ENCODE results near the gene STIM2.
"Not testable (repeated sequence)": the region's sequence is repeated elsewhere in the genome, so short reads cannot be mapped to it uniquely, and the experiment has no call there.

STIM2 gene

DNA sequence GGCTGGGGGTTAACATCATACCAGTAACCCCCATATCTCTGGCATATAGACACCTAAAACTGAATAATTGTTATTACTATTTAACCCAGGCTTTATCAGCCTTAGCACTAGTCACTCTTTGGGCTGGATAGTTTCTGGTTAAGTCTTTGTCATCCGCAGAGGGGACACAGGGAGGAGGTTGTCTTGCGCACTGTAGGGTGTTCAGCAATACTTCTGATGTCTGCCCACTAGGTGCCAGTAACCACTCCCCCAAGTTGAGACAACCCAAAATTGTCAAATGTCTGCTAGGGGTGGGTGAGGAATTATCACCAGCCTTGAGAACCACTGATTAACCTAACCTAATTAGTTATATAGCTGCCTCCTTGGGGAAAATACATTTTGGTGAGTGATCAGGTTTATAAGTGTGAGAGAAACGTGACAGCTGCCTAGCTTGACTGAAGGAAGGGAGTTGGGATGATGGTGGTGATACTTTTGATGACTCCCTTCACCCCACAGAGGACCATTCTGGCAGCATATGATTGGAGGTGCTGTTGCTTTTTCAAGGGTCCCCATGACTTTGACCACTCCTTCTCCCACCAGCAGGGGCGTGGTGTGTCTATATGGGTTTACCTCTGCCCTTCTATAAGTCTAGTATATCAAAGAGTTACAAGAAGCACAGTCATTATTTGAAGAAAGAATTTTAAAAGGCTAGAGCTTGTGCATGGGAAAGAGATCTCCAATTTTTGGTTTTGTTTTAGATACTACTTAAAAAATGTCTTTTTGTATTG, 140.9 kb downstream of the STIM2 start:
- DNase-seq (ENCODE audit: low spot score): no peak

DNA sequence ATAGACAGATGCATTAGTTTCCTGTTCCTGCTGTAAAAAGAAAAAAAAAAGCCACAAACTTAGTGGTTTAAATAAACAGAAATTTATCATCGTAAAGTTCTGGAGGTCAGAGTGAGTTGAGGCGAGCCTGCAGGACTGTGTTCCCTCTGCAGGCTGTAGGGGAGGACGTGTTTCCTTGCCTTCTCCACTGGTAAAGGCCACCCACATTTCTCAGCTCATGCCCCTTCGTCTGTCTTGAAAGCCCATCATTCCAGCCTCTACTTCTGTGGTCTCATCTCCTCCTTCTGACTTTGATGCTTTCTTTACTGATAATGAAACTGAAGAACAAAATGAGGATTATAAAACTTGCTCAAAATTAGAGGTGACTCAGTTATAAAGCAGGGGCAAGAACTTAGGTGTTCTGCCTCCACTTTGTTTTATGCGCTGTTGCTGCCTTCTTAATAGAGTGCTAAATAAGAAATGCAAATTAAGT, 143.0 kb downstream of the STIM2 start:
- peak; percentile 10 for DNase-seq (ENCODE audit: low spot score)

DNA sequence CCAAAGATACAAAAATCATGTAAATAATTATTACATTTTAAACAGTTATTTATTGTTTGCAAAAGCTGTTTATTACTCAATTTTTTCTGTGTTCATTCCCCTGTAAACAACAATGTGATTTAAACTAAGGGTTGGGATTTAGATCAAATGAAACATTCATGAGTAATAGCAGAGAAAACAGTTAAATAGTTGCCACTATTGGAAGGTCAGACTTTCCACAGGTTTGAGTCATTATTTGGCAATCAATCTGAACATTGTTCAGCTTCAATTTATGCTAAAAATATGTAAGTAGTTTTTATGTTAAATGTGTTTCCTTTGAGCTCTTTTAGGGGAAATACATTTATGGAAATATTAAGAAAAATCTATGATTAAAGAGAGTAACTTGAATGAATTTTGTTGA, 144.9 kb downstream of the STIM2 start:
- peak; percentile 56 for DNase-seq (ENCODE audit: low spot score)

DNA sequence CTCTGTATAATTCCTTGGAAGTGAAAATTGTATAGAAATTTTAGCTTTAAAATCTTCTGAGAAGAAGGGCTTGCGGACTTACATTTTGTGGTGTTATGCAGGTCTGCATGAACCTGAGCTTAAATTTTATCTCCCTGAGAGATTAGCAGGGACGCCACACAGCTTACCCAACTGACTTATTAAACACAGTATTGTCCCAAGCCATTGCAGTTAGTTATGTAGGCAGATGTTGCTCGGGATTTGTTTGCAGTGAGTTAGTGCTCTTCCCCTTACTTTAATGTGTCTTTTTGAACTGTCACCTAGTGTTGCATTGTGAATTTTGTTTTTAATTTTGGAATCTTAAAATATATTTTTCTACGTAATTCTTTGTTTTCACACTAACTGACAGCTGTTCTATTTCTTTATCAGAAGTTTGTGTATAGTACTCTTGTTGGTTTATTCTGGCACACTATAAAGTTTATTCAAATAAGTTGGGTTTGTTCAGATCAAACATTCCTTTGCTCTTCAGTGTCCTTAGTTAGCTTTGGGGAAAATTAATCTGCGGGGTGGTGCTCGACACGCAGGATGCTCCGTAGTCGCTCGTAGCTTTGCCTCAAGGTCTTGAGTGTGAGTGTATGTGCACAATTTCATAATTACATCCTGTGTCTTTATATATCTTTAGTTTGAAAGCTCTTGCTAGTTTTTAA, 145.4 kb downstream of the STIM2 start:
- no peak for DNase-seq (ENCODE audit: low spot score)

DNA sequence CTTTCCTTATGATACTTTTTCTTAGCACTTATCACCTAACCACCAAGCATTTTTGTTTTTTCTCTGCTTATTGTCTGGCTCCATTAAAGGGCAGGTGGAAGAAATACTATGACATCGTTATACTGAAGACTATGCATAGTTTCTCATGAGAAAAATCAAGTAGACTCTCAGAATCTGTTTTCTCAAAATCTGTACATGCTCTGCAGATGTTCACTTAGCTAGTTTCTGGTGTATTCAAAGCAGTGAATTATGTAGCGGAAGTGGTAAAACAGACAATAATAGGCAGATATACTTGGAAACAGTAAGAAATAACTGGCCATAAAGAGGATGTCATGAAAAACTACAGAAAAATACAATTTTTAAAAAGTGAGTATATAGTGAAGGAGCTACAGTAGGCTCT, 146.0 kb downstream of the STIM2 start:
- DNase-seq (ENCODE audit: low spot score): no peak

DNA sequence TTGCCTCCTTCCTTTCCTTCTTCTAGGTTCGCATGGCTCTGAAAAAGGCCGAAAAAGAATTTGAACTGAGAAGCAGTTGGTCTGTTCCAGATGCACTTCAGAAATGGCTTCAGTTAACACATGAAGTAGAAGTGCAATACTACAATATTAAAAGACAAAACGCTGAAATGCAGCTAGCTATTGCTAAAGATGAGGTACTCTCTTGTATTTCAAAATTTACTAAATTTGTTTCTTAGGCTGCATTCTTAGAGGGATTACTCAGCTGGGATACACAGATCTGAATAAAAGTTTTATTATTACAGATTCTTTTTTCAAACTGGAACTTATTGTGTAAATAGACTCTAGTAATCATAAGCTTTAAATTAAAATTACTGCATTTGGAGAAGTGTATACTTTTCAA, 146.9 kb downstream of the STIM2 start:
- DNase-seq (ENCODE audit: low spot score): peak; percentile 27

DNA sequence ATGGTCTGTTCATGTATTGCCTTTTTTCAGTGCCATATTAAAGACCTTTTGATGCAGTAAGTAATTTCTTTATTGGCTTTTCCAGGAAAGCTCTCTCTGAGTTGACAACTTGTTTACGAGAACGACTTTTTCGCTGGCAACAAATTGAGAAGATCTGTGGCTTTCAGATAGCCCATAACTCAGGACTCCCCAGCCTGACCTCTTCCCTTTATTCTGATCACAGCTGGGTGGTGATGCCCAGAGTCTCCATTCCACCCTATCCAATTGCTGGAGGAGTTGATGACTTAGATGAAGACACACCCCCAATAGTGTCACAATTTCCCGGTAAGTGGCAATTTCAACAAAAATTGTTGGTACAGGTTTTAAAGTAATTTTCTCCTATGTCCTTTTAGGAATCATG, 148.0 kb downstream of the STIM2 start:
- no peak for DNase-seq (ENCODE audit: low spot score)

DNA sequence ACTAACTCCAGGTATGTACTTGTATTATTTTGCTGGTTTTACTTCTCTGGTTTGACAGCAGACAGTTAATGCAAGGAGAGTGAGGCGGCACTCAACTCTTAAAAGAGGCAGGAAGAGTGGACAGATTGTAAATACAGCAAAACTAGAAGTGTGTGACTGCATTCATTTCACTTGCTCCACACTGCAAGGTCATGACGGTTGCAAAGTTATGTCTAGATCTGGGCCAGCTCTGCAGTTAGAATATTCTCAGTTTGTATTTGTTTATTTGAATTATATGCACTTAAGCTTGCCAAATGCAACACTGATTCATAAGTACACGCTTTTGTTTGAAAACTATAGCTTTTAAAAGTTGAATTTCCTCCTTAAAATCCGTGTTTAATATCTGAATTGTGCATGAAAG, 148.9 kb downstream of the STIM2 start:
- DNase-seq (ENCODE audit: low spot score): no peak

DNA sequence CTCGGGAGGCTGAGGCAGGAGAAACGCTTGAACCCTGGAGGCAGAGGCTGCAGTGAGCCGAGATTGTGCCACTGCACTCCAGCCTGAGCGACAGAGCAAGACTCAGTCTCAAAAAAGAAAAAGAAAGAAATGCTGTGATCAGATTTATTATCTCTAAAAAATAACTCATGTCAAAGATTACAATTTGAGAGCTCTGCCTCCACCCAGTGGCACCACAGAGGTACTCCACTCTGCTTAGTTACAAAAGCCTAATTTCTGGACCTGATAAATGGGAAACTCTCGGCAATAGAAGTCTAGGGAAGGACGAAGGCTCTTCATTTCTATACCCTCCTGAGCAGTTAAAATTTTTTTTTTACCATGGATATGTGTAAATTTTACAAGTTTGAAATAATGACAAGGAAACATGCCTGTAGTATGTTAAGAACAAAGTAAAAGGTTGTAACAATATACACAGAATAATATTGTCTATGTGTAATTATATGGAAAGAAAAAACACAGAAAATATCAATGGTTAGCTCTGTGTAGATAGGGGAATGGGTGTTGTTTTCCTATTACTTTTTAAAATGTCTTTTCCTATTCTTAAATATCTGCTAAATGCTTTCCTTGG, 149.8 kb downstream of the STIM2 start:
- peak; percentile 58 for DNase-seq (ENCODE audit: low spot score)

DNA sequence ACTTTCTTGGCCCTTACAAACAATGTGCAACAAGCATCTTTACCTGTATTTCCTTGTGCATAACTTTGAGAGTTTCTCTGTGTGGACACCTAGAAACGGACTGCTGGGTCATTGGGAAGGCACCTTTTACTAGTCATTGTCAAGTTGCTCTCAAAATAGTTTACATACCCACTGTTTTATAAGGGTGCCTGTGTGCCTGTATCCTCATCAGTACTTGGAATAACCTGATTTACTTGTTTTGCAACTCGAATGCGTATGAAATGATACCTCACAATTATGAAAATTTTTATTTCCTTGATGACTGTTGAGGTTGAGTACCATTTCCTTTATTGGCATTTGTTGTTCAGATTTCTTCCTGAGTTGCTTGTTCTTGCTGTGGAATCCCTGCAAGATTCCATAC, 150.8 kb downstream of the STIM2 start:
- no peak for DNase-seq (ENCODE audit: low spot score)

DNA sequence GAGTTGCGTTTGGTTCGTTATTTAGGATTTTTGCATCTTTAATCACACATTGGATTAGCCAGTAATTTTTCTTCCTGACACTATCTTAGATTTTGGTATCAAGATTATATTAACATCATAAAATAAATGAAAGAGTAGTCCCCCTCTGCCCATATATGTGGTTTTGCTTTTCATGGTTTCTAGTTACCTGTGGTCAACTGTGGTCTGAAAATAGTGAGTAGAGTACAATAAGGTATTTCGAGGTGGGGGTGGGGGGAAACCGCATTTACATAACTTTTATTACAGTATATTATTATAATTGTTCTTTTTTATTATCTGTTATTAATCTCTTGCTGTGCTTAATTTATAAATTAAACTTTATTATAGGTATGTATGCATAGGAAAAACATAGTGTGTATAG, 152.4 kb downstream of the STIM2 start:
- no peak for DNase-seq (ENCODE audit: low spot score)

DNA sequence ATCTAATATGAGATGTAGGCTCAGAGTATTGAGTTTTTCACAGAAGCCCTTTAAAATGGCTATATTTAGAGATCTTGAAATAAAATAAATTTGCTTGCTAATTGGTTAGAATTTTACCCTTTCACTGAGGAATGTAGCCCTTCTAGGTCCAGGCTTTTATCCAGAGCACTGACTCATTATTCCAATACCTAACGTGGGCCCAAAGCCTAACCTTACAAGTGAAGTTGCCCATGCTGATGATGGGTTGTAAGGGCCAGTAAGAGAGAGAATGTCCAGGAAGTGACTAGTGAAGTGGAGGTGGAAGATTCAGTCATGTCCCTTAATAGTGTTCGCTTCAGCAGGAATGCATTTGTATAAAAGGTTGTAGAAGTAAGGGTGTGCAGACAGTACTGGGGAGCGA, 155.9 kb downstream of the STIM2 start:
- DNase-seq (ENCODE audit: low spot score): peak; percentile 10

DNA sequence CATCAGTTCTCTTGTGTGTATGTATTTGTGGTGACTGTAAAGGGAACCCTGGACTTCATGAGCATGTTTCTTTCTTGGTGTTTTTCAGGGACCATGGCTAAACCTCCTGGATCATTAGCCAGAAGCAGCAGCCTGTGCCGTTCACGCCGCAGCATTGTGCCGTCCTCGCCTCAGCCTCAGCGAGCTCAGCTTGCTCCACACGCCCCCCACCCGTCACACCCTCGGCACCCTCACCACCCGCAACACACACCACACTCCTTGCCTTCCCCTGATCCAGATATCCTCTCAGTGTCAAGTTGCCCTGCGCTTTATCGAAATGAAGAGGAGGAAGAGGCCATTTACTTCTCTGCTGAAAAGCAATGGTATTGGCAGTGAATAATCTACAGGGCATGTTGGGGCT, 157.0 kb downstream of the STIM2 start:
- DNase-seq (ENCODE audit: low spot score): no peak

DNA sequence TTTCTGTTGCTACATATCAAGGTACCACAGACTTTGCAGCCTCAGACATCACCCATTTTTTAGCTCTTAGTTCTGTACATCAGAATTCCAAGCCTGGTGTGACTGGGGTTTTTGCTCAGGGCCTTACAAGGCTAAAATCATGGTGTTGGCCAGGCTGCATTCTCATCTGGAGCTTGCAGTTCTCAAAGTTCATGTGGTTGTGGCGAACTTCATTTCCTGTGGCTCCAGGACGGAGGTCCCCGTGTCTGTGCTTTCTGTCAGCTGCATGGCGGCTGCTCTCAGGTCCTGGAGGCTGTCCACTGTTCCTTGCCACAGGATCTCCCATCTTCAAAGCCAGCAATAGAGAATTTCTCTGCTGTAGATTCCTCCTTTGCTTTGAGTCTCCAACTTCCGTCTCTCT, 157.4 kb downstream of the STIM2 start:
- no peak for DNase-seq (ENCODE audit: low spot score)

DNA sequence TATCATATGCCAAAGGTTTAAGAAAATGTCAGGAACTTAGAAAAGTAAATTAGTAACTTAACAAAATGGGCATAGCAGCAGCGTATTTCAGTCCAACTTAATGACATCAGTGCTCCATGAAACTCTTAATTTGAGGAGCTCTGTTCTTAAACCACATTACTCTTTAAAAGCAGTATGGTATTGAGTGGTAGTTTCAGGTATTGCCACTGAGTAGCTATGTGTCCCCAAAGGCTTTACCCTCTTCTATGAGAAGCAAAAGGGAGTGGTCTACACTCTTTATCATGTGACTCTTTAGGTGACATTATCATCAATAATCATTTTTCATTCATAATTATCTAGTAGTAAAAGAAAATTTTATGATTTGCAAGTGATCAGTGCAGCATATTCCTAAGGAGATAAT, 158.3 kb downstream of the STIM2 start:
- no peak for DNase-seq (ENCODE audit: low spot score)

DNA sequence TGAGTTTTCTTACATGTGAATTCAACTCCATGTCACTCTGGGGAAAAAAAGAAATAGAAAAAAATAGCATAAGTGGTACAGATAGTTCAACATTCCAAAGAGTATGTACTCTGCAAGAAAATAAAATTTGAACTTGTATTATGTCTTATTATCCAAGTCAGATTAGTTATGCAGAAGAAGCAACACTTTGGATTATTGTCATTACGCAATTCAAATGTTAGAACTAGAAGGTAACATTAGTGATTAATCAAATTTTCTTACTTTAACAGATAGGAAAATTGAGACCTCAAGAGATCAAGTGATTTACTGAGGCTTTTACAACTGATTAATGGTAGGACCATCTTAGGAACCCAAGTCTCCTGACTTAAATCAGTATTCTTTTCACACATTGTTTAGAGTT, 159.1 kb downstream of the STIM2 start:
- no peak for DNase-seq (ENCODE audit: low spot score)

DNA sequence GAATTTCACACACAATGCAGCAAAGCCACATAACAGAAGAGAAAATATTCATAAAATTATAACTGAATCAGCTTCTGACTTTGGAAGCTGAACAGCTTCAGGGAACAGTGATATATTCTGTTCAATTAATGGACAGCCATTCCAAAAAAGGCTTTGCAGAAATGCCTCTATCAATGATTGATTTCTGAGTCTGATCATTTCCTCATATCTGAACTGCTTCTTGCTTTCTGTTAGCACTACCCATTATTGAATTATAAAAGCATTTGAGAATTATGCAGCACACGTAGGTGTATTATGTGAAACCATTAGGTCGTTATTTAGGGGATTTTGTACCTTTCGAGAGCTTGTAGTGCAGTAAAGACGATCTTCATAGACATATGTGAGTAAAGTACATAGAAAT, 159.6 kb downstream of the STIM2 start:
- no peak for DNase-seq (ENCODE audit: low spot score)

DNA sequence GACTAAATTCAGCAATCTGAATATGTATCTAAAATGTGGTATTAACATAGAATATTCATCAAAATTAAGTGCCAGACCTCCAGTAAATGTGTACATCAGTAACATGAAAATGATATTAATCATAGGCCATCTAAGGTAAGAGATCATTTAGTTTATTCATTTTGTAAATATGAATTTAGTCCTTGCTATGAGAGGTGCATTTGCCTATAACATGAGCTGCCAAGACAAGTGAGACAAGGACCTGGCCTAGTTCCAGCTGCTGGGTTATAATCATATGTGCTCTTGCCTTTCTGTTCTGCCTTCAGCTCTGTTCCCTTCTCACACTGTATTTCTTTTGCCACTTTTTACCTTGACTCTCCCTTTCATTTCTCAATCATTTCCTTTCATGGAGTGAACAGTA, 160.0 kb downstream of the STIM2 start:
- no peak for DNase-seq (ENCODE audit: low spot score)

DNA sequence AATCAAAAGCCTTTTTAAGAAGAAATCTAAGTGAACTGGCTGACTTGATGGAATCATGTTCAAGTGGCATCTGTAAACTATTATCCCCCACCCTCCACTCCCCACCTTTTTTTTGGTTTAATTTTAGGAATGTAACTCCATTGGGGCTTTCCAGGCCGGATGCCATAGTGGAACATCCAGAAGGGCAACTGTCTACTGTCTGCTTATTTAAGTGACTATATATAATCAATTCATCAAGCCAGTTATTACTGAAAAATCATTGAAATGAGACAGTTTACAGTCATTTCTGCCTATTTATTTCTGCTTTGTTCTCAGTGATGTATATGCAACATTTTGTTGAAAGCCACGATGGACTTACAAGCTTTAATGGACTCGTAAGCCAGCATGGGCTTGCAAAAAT, 162.3 kb downstream of the STIM2 start:
- DNase-seq (ENCODE audit: low spot score): no peak

DNA sequence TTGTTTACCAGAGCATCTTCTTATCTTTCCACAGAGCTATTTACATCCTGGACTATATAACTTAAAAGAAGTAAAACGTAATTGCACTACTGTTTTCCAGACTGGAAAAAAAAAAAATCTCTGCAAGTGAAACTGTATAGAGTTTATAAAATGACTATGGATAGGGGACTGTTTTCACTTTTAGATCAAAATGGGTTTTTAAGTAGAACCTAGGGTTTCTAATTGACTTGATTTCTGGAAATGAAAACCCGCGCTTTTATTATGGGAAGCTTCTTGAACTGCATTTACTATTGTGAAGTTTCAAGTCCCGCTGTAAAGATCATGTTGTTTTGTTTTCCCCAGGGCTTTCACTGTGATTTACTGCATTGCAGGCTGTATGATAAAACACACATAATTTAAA, 162.7 kb downstream of the STIM2 start:
- no peak for DNase-seq (ENCODE audit: low spot score)

DNA sequence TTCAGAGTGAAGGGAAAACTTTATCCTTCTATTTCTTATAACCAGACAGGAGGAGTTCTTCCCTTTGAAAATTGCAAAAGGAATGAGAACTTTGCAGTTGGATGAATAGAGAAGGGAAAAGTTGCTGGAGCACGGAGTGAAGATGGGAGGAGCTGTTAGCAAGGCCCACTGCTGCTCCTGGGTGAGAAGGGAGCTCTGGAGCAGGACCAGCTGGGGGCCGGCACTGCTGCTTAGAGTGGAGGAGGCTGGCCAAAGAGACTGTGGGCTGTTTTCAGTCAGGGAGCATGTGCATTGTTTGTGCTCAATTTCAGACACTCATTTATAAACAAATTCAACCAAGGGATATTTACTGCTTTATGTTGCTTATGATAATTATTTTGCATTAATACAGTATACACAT, 164.2 kb downstream of the STIM2 start:
- DNase-seq (ENCODE audit: low spot score): no peak

DNA sequence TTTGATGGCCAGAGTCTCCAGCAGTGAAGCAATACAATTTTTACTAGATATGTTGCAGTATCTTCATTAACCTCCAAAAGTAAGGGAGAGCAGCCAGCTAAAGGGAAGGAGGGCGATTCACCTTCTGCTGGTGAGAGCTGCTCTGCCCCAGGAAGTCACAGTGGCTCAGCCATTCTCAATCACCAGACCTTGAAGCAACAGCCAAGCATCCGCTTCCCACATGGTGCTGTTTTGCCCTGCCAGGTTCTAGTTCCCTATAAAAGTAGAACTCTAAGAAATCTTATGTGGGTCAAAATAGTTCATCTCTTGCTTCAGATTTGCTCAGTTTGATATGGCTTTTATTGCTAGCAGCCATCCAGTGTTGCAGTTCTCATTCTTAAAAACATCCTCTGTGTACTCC, 166.8 kb downstream of the STIM2 start:
- DNase-seq (ENCODE audit: low spot score): no peak

DNA sequence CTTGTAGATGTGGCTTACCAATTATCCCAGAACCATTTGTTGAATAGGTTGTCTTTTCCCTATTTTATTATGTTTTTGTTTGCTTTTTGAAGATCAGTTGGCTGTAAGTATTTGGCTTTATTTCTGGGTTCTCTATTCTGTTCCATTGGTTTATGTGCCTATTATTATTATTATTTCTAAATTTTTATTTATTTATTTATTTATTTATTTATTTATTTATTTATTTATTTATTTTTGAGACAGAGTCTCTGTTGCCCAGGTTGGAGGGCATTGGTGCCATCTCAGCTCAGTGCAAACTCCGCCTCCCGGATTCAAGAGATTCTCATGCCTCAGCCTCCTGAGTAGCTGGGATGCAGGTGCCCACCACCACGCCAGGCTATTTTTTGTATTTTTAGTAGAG, 174.5 kb downstream of the STIM2 start:
- DNase-seq (ENCODE audit: low spot score): not testable (repeated sequence)

All from AG08395 (cell line).